IMR-90 (cell line): ENCODE measurements around the gene TBX20. TPM values are rescaled to one million over a fixed set of nuclear protein-coding genes. Genes with fewer than 3 reads are reported as not detected.
A peak's percentile ranks its signal among the peaks of the same experiment; 100 is the strongest.
"Not testable (repeated sequence)": the region's sequence is repeated elsewhere in the genome, so short reads cannot be mapped to it uniquely, and the experiment has no call there.

Source experiments
- ATAC-seq: fragments of 200-7000 bp; cut with Tn5 transposase; 2 replicates; pipeline ENCODE4 v1.9.1; 2020; ENCODE audit warnings: low read depth, mild to moderate bottlenecking, moderate library complexity
- BruUV-seq: library from RNA; stranded (reverse); fragments of 400-500 nt; replicated peaks from 2 replicates; lab custom pipeline; 2021; lab: Mats Ljungman, UMichigan
- CTCF ChIA-PET: fragments of 300-600 bp; formaldehyde crosslinking; extraction: SDS; loops from one replicate; lab custom pipeline; 2021; ENCODE audit warnings: antibody characterized with exemption; lab: Yijun Ruan, JAX
- POLR2A ChIA-PET: fragments of 300-600 bp; sonication (Branson Sonifier 250); formaldehyde crosslinking; loops from one replicate; lab custom pipeline; 2022; ENCODE audit warnings: antibody characterized with exemption; ENCODE audit not compliant: unreplicated experiment; lab: Charles Lee
- DNase-seq: peaks from one replicate; pipeline ENCODE4 v3.0.0; 2013
- H2AFZ ChIP-seq: replicated peaks from 2 replicates; pipeline ENCODE3; 2013; ENCODE audit warnings: low read length, mild to moderate bottlenecking; ENCODE audit not compliant: poor library complexity
- H2AK5ac ChIP-seq: 2 replicates; pipeline ENCODE4 v1.6.1; 2013; ENCODE audit warnings: low read depth, low read length, inconsistent platforms
- H2AK9ac ChIP-seq: replicated peaks from 2 replicates; pipeline ENCODE3; 2013; ENCODE audit warnings: mild to moderate bottlenecking, low read depth, low read length, moderate library complexity; ENCODE audit not compliant: poor library complexity
- H2BK120ac ChIP-seq: 2 replicates; pipeline ENCODE4 v1.6.1; 2013; ENCODE audit warnings: low read depth, low read length, inconsistent platforms
- H2BK15ac ChIP-seq: 3 replicates; pipeline ENCODE4 v1.6.1; 2013; ENCODE audit warnings: low read depth, low read length, inconsistent platforms
- H2BK20ac ChIP-seq: 2 replicates; pipeline ENCODE4 v1.6.1; 2013; ENCODE audit warnings: low read depth, mild to moderate bottlenecking, inconsistent platforms, low read length, moderate library complexity
- H2BK5ac ChIP-seq: 2 replicates; pipeline ENCODE4 v1.6.1; 2013; ENCODE audit warnings: mild to moderate bottlenecking, low read depth, low read length, inconsistent platforms; ENCODE audit not compliant: poor library complexity, severe bottlenecking
- H3K14ac ChIP-seq: replicated peaks from 2 replicates; pipeline ENCODE4 v1.6.1; 2013; ENCODE audit warnings: low read depth, low read length, inconsistent platforms
- H3K18ac ChIP-seq: 2 replicates; pipeline ENCODE4 v1.6.1; 2013; ENCODE audit warnings: low read depth, low read length, control low read depth
- H3K23ac ChIP-seq: 2 replicates; pipeline ENCODE4 v1.6.1; 2013; ENCODE audit warnings: low read depth, low read length, inconsistent platforms
- H3K27ac ChIP-seq: 2 replicates; pipeline ENCODE4 v1.5.1; 2013; ENCODE audit warnings: mild to moderate bottlenecking, control low read depth, low read length; ENCODE audit not compliant: insufficient read depth
- H3K27me3 ChIP-seq: 2 replicates; pipeline ENCODE4 v1.6.1; 2013; ENCODE audit warnings: low read length; ENCODE audit not compliant: control insufficient read depth, insufficient read depth
- H3K36me3 ChIP-seq: 2 replicates; pipeline ENCODE4 v1.6.1; 2013; ENCODE audit warnings: low read length, mixed read lengths; ENCODE audit not compliant: control insufficient read depth, insufficient read depth
- H3K4ac ChIP-seq: 2 replicates; pipeline ENCODE4 v1.6.1; 2013; ENCODE audit warnings: low read depth, low read length, inconsistent platforms
- H3K4me1 ChIP-seq: 2 replicates; pipeline ENCODE4 v1.6.1; 2013; ENCODE audit warnings: low read length, mixed read lengths; ENCODE audit not compliant: control insufficient read depth, insufficient read depth
- H3K4me2 ChIP-seq: 2 replicates; pipeline ENCODE4 v1.6.1; 2013; ENCODE audit warnings: low read depth, mild to moderate bottlenecking, control low read depth, low read length, moderate library complexity
- H3K4me3 ChIP-seq: 2 replicates; pipeline ENCODE4 v1.5.1; 2013; ENCODE audit warnings: low read depth, mild to moderate bottlenecking, control low read depth, low read length, moderate library complexity; ENCODE audit not compliant: insufficient read depth
- H3K56ac ChIP-seq: 2 replicates; pipeline ENCODE4 v1.6.1; 2013; ENCODE audit warnings: low read length, inconsistent platforms; ENCODE audit not compliant: insufficient read depth; ENCODE audit errors: extremely low read depth
- H3K79me1 ChIP-seq, 2 experiments: 2 replicates each; pipeline ENCODE4 v1.6.1; 2013; ENCODE audit warnings: low read length in 2 of 2, inconsistent platforms in 1 of 2, low read depth in 1 of 2
- H3K9ac ChIP-seq: 2 replicates; pipeline ENCODE4 v1.6.1; 2013; ENCODE audit warnings: low read depth, low read length, control low read depth
- H3K9me1 ChIP-seq: 2 replicates; pipeline ENCODE4 v1.6.1; 2013; ENCODE audit warnings: low read length, inconsistent platforms; ENCODE audit not compliant: insufficient read depth
- H3K9me3 ChIP-seq: 2 replicates; pipeline ENCODE4 v1.6.1; 2013; ENCODE audit warnings: low read length; ENCODE audit not compliant: control insufficient read depth, insufficient read depth
- H4K20me1 ChIP-seq: 2 replicates; pipeline ENCODE4 v1.6.1; 2013; ENCODE audit warnings: low read length, inconsistent platforms; ENCODE audit not compliant: insufficient read depth
- H4K5ac ChIP-seq: 2 replicates; pipeline ENCODE4 v1.6.1; 2013; ENCODE audit warnings: mild to moderate bottlenecking, low read depth, low read length, control low read depth
- H4K8ac ChIP-seq, 2 experiments: 2 replicates each; pipeline ENCODE4 v1.6.1; 2013; ENCODE audit warnings: low read depth in 2 of 2, low read length in 2 of 2, control low read depth in 1 of 2, inconsistent platforms in 1 of 2
- H4K91ac ChIP-seq: 2 replicates; pipeline ENCODE4 v1.6.1; 2013; ENCODE audit warnings: low read depth, low read length, inconsistent platforms; ENCODE audit not compliant: insufficient read depth
- CEBPB ChIP-seq: IDR thresholded peaks from 2 replicates; pipeline ENCODE4 v1.6.1; 2012; ENCODE audit warnings: low read depth, low read length, improper control_type of control experiment
- WGBS, 2 experiments: methylation state at CpG; one replicate each; pipeline versions ENCODE4 v1.1.5 to v1.1.7; 2013; ENCODE audit warnings: missing lambda C conversion rate in 2 of 2; ENCODE audit not compliant: insufficient read length in 1 of 2; ENCODE audit errors: extremely low coverage in 2 of 2; 5-methylcytosine and 5-hydroxymethylcytosine counted together
- dilution Hi-C: fragments of 300-500 bp; cut with HindIII; formaldehyde crosslinking; loops from one replicate; pipeline ENCODE4 v1.14.3; 2018; ENCODE audit warnings: low sequenced_read_pairs; ENCODE audit not compliant: unreplicated experiment
- in situ Hi-C: fragments of 300-500 bp; cut with MboI; formaldehyde crosslinking; loops from 3 replicates; pipeline ENCODE4 v1.14.3; 2019; ENCODE audit warnings: low sequenced_read_pairs, inconsistent platforms, mixed read lengths
- intact Hi-C: fragments of 100-400 bp; cut with micrococcal nuclease; formaldehyde crosslinking; loops from 2 replicates; pipeline ENCODE4 v1.10.0; 2022
- polyA plus RNA-seq, 3 experiments: library from polyadenylated mRNA; depleted of rRNA; stranded (reverse); fragments of >200 nt; gene quantifications; 2 replicates each; pipeline ENCODE4 v1.2.3, GENCODE V29; 2012; ENCODE audit warnings: low replicate concordance in 1 of 3
- total RNA-seq: library from RNA; depleted of rRNA; stranded (reverse); fragments of >200 nt; gene quantifications from 2 replicates; pipeline ENCODE4 v1.2.3, GENCODE V29; 2012

TBX20 gene
- total and polyA plus RNA-seq, 2 of the 4 experiments (the other 2 are of a cell fraction): 0.15 to 0.36 TPM

- CTCF ChIA-PET, in situ Hi-C loops: not testable (repeated sequence)
Measured at GRCh38 chr7:35180665-35181064, 73.2 kb downstream of the TBX20 start.

GRCh38 chr7:35173176-35173575 lies 80.7 kb downstream of the TBX20 start:
- CTCF ChIA-PET, H4K91ac ChIP-seq, H2AK9ac ChIP-seq, H3K9me1 ChIP-seq, H2AFZ ChIP-seq, H3K79me1 ChIP-seq, H3K18ac ChIP-seq, H3K27me3 ChIP-seq, H3K23ac ChIP-seq, H3K14ac ChIP-seq, ATAC-seq, H2BK15ac ChIP-seq, H3K9me3 ChIP-seq, H3K4me1 ChIP-seq, H4K20me1 ChIP-seq, H2BK5ac ChIP-seq, H2AK5ac ChIP-seq, H3K56ac ChIP-seq, H3K4me3 ChIP-seq, H4K8ac ChIP-seq, POLR2A ChIA-PET, H3K4ac ChIP-seq, intact Hi-C loops, DNase-seq, H3K27ac ChIP-seq, H2BK120ac ChIP-seq, H2BK20ac ChIP-seq, BruUV-seq, H3K4me2 ChIP-seq, H3K36me3 ChIP-seq, H3K9ac ChIP-seq, H4K5ac ChIP-seq, in situ Hi-C loops, dilution Hi-C loops: not testable (repeated sequence)
- no CpG with 5 or more reads among the region's 2 CpGs for WGBS, 2 experiments

More at GRCh38 chr7:35180665-35181064, 73.2 kb downstream of the TBX20 start:
- H3K9me1 ChIP-seq, H3K4me2 ChIP-seq, H3K79me1 ChIP-seq, H3K4me1 ChIP-seq, H3K27me3 ChIP-seq, H3K56ac ChIP-seq, H3K36me3 ChIP-seq, dilution Hi-C loops, H3K18ac ChIP-seq, H4K91ac ChIP-seq, BruUV-seq, H3K4ac ChIP-seq, H2AK5ac ChIP-seq, H2AK9ac ChIP-seq, DNase-seq, H3K4me3 ChIP-seq, H3K23ac ChIP-seq, H2BK120ac ChIP-seq, POLR2A ChIA-PET, ATAC-seq, H3K14ac ChIP-seq, H3K9ac ChIP-seq, H3K9me3 ChIP-seq, H2AFZ ChIP-seq, H2BK5ac ChIP-seq, H4K8ac ChIP-seq, H2BK20ac ChIP-seq, H2BK15ac ChIP-seq, H4K5ac ChIP-seq, H3K27ac ChIP-seq, H4K20me1 ChIP-seq: not testable (repeated sequence)
- intact Hi-C loops: loop anchor here (10.0 kb wide), 1 partner anchor 794 kb away; no protein-coding TSS in a partner anchor
- TF ChIP-seq CEBPB: peak; percentile 54
- no CpG with 5 or more reads among the region's 6 CpGs for WGBS, 2 experiments
